ENCODE measurements around the gene ERC1.
A peak's percentile ranks its signal among the peaks of the same experiment; 100 is the strongest.

ERC1 gene

DNA sequence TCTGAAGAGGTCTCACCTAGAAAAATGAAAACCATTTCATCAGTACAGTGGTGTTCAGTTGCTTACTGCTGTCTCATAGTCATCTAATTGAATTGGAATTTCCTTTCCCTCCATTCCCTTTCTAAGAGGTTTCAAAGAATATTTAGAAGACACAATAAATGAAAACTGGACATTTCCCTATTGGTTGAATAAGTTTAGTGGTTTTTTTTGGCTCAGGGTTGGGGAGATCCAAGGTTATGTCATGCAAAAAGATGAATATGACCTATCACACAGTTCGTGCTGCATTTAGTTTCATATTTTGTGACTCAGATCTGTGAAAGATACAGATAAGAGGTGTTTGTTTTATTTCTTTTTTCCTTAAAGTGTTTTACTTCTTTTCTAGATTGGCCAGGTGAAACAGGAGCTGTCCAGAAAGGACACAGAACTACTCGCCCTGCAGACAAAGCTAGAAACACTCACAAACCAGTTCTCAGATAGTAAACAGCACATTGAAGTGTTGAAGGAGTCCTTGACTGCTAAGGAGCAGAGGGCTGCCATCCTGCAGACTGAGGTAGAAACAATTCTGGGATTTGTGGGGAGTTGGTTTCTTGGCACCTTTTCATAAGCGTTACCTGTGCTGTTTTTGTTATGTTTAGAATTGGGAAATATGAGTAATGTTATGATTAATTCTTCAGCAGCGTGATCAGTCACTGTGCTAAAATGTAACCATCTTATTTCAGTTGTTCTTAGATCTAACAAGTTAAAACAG, 124.6 kb downstream of the ERC1 start:
- Histone ChIP-seq H3K4me3 (ENCODE audit: control insufficient read depth in 1 of 7, extremely low read depth in 1 of 7, insufficient read depth in 4 of 7, low read depth in 2 of 7, low read length in 6 of 7) (no peak overlapping the region), H3K27me3 (replicated peaks in 2 of 5; ENCODE audit: control insufficient read depth in 4 of 5, insufficient read depth in 5 of 5, low read length in 4 of 5) (no peaks in the 10 kb centered on the region), H3K9me3 (ENCODE audit: control extremely low read depth in 1 of 5, control insufficient read depth in 4 of 5, insufficient read depth in 2 of 5, low read depth in 1 of 5, low read length in 4 of 5) (no peaks in the 10 kb centered on the region), H3K36me3 (ENCODE audit: control insufficient read depth in 4 of 4, insufficient read depth in 4 of 4, low read length in 3 of 4) (peaks cover 4 to 14% (median 9%) of the 10 kb centered on the region in 4 experiments), H3K27ac (ENCODE audit: insufficient read depth in 1 of 2, low read depth in 1 of 2, low read length in 2 of 2, poor library complexity in 1 of 2, severe bottlenecking in 2 of 2) (no peak overlapping the region), H3K4me1 (ENCODE audit: control extremely low read depth in 1 of 4, control insufficient read depth in 4 of 4, insufficient read depth in 4 of 4, low read length in 3 of 4) (peaks cover 0 to 1% (median 0%) of the 10 kb centered on the region in 4 experiments)
- POLR2A ChIA-PET, result interaction anchor here (0.6 kb wide), 1 partner anchor 166 kb away, joined by 3 read pairs; no protein-coding TSS in a partner anchor
- WGBS (ENCODE audit: insufficient coverage), result 100% methylated on average over 2 of the region's 4 CpGs
- DNase-seq, result no peak
- CTCF ChIA-PET, result interaction anchor here (1.0 to 4.4 kb wide), 3 partner anchors 465 to 486 kb away, joined by 3 to 89 read pairs (median 17); no protein-coding TSS in a partner anchor

DNA sequence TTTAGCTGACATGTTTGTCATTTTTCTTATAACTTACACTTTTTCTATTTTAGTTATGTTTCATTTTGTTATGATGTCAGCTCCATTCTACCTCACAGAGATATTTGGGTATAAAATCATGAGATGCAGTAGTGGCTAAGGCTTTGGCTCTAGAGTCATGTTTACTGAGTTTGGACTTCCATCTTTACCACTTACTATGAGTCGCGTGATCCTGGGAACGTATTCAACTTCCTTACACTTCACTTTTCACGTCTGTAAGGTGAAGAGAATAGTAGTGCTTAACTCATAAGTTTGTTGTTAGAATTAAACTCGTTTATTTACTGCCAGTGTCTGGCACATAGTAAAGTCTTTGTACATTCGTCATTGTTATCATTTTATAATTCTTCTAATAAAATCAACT, 126.3 kb downstream of the ERC1 start:
- no peak for DNase-seq
- WGBS (ENCODE audit: insufficient coverage), result no CpG with 5 or more reads among the region's 6 CpGs

GRCh38 chr12:1117970-1118563, 127.0 kb downstream of the ERC1 start:
- no peaks in the 10 kb centered on the region for H3K4me1 ChIP-seq (ENCODE audit: control extremely low read depth in 1 of 4, control insufficient read depth in 4 of 4, insufficient read depth in 4 of 4, low read length in 3 of 4)
- no peak overlapping the region for H3K27ac ChIP-seq (ENCODE audit: insufficient read depth in 1 of 2, low read depth in 1 of 2, low read length in 2 of 2, poor library complexity in 1 of 2, severe bottlenecking in 2 of 2)
- CTCF ChIA-PET, result interaction anchor here (0.6 to 4.4 kb wide), 43 partner anchors 9 to 822 kb away, joined by 3 to 89 read pairs (median 4); no protein-coding TSS in a partner anchor
- H3K9me3 ChIP-seq (ENCODE audit: control extremely low read depth in 1 of 5, control insufficient read depth in 4 of 5, insufficient read depth in 2 of 5, low read depth in 1 of 5, low read length in 4 of 5), result no peaks in the 10 kb centered on the region
- POLR2A ChIA-PET, result interaction anchor here (0.8 to 1.2 kb wide), 2 partner anchors 9 to 466 kb away, joined by 3 to 4 read pairs; no protein-coding TSS in a partner anchor
- 14% methylated on average over 1 of the region's 5 CpGs for WGBS (ENCODE audit: insufficient coverage)
- DNase-seq, result peak; percentile 74 to 91 (median 85)
- no peaks in the 10 kb centered on the region for H3K27me3 ChIP-seq (replicated peaks in 2 of 5; ENCODE audit: control insufficient read depth in 4 of 5, insufficient read depth in 5 of 5, low read length in 4 of 5)
- no peak overlapping the region for H3K4me3 ChIP-seq (ENCODE audit: control insufficient read depth in 1 of 7, extremely low read depth in 1 of 7, insufficient read depth in 4 of 7, low read depth in 2 of 7, low read length in 6 of 7)
- H3K36me3 ChIP-seq (ENCODE audit: control insufficient read depth in 4 of 4, insufficient read depth in 4 of 4, low read length in 3 of 4), result peaks cover 2 to 14% (median 4%) of the 10 kb centered on the region in 4 experiments

More for the DNA sequence above, 126.3 kb downstream of the ERC1 start:
- Histone ChIP-seq H3K36me3 (ENCODE audit: control insufficient read depth in 4 of 4, insufficient read depth in 4 of 4, low read length in 3 of 4) (peaks cover 3 to 14% (median 4%) of the 10 kb centered on the region in 4 experiments), H3K27ac (ENCODE audit: insufficient read depth in 1 of 2, low read depth in 1 of 2, low read length in 2 of 2, poor library complexity in 1 of 2, severe bottlenecking in 2 of 2) (no peak overlapping the region), H3K27me3 (replicated peaks in 2 of 5; ENCODE audit: control insufficient read depth in 4 of 5, insufficient read depth in 5 of 5, low read length in 4 of 5) (no peaks in the 10 kb centered on the region), H3K4me1 (ENCODE audit: control extremely low read depth in 1 of 4, control insufficient read depth in 4 of 4, insufficient read depth in 4 of 4, low read length in 3 of 4) (no peaks in the 10 kb centered on the region), H3K4me3 (ENCODE audit: control insufficient read depth in 1 of 7, extremely low read depth in 1 of 7, insufficient read depth in 4 of 7, low read depth in 2 of 7, low read length in 6 of 7) (no peak overlapping the region), H3K9me3 (ENCODE audit: control extremely low read depth in 1 of 5, control insufficient read depth in 4 of 5, insufficient read depth in 2 of 5, low read depth in 1 of 5, low read length in 4 of 5) (no peaks in the 10 kb centered on the region)
- POLR2A ChIA-PET, result interaction anchor here (1.2 kb wide), 1 partner anchor 9 kb away, joined by 3 read pairs; no protein-coding TSS in a partner anchor
- CTCF ChIA-PET, result interaction anchor here (0.5 to 4.4 kb wide), 34 partner anchors 8 to 823 kb away, joined by 3 to 89 read pairs (median 5); no protein-coding TSS in a partner anchor

GRCh38 chr12:1122786-1123185, 131.8 kb downstream of the ERC1 start:
- Histone ChIP-seq H3K27me3 (replicated peaks in 2 of 5; ENCODE audit: control insufficient read depth in 4 of 5, insufficient read depth in 5 of 5, low read length in 4 of 5) (no peaks in the 10 kb centered on the region), H3K9me3 (ENCODE audit: control extremely low read depth in 1 of 5, control insufficient read depth in 4 of 5, insufficient read depth in 2 of 5, low read depth in 1 of 5, low read length in 4 of 5) (no peaks in the 10 kb centered on the region), H3K4me3 (ENCODE audit: control insufficient read depth in 1 of 7, extremely low read depth in 1 of 7, insufficient read depth in 4 of 7, low read depth in 2 of 7, low read length in 6 of 7) (no peak overlapping the region), H3K27ac (ENCODE audit: insufficient read depth in 1 of 2, low read depth in 1 of 2, low read length in 2 of 2, poor library complexity in 1 of 2, severe bottlenecking in 2 of 2) (no peak overlapping the region), H3K36me3 (ENCODE audit: control insufficient read depth in 4 of 4, insufficient read depth in 4 of 4, low read length in 3 of 4) (peaks cover 0 to 12% (median 3%) of the 10 kb centered on the region in 4 experiments), H3K4me1 (ENCODE audit: control extremely low read depth in 1 of 4, control insufficient read depth in 4 of 4, insufficient read depth in 4 of 4, low read length in 3 of 4) (no peaks in the 10 kb centered on the region)
- no CpG with 5 or more reads among the region's 3 CpGs for WGBS (ENCODE audit: insufficient coverage)
- DNase-seq, result peak; percentile 32 to 61 (median 40)
- ChIA-PET POLR2A (no interaction called here), CTCF (interaction anchor here (1.1 to 2.4 kb wide), 2 partner anchors 460 to 480 kb away, joined by 3 to 10 read pairs; no protein-coding TSS in a partner anchor)

DNA sequence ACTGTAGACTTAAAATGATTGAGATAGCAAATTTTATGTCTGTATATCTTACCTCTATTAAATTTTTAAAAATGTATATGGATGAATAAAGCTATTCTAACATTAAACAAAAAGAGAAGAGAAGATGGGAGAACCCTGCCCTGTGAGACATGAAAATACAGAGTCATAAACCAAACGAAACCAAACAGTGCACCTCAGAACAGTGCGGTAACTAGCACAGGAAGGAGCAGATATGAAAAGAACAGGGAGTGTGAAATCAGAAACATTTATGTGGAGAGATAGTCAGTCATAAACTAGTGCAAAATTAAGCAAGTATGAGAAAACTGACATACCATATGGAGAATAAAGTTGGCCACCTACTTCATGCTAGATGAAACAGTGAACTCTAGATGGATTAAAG, 135.1 kb downstream of the ERC1 start:
- POLR2A ChIA-PET, result no interaction called here
- Histone ChIP-seq H3K27ac (ENCODE audit: insufficient read depth in 1 of 2, low read depth in 1 of 2, low read length in 2 of 2, poor library complexity in 1 of 2, severe bottlenecking in 2 of 2) (no peak overlapping the region), H3K36me3 (ENCODE audit: control insufficient read depth in 4 of 4, insufficient read depth in 4 of 4, low read length in 3 of 4) (peaks cover 0 to 7% (median 3%) of the 10 kb centered on the region in 4 experiments), H3K27me3 (replicated peaks in 2 of 5; ENCODE audit: control insufficient read depth in 4 of 5, insufficient read depth in 5 of 5, low read length in 4 of 5) (no peaks in the 10 kb centered on the region), H3K9me3 (ENCODE audit: control extremely low read depth in 1 of 5, control insufficient read depth in 4 of 5, insufficient read depth in 2 of 5, low read depth in 1 of 5, low read length in 4 of 5) (no peaks in the 10 kb centered on the region), H3K4me1 (ENCODE audit: control extremely low read depth in 1 of 4, control insufficient read depth in 4 of 4, insufficient read depth in 4 of 4, low read length in 3 of 4) (peaks cover 0 to 6% (median 3%) of the 10 kb centered on the region in 4 experiments), H3K4me3 (ENCODE audit: control insufficient read depth in 1 of 7, extremely low read depth in 1 of 7, insufficient read depth in 4 of 7, low read depth in 2 of 7, low read length in 6 of 7) (no peak overlapping the region)
- WGBS (ENCODE audit: insufficient coverage), result 100% methylated on average over 2 of the region's 2 CpGs
- CTCF ChIA-PET, result no interaction called here
- no peak for DNase-seq

GRCh38 chr12:1127021-1127420, 136.0 kb downstream of the ERC1 start:
- no peak for DNase-seq
- H3K27ac ChIP-seq (ENCODE audit: insufficient read depth in 1 of 2, low read depth in 1 of 2, low read length in 2 of 2, poor library complexity in 1 of 2, severe bottlenecking in 2 of 2), result no peak overlapping the region
- no CpG with 5 or more reads among the region's 1 CpG for WGBS (ENCODE audit: insufficient coverage)
- no peak overlapping the region for H3K4me3 ChIP-seq (ENCODE audit: control insufficient read depth in 1 of 7, extremely low read depth in 1 of 7, insufficient read depth in 4 of 7, low read depth in 2 of 7, low read length in 6 of 7)
- no peaks in the 10 kb centered on the region for H3K27me3 ChIP-seq (replicated peaks in 2 of 5; ENCODE audit: control insufficient read depth in 4 of 5, insufficient read depth in 5 of 5, low read length in 4 of 5)
- H3K36me3 ChIP-seq (ENCODE audit: control insufficient read depth in 4 of 4, insufficient read depth in 4 of 4, low read length in 3 of 4), result peaks cover 0 to 4% (median 2%) of the 10 kb centered on the region in 4 experiments
- ChIA-PET CTCF (no interaction called here), POLR2A (no interaction called here)
- H3K9me3 ChIP-seq (ENCODE audit: control extremely low read depth in 1 of 5, control insufficient read depth in 4 of 5, insufficient read depth in 2 of 5, low read depth in 1 of 5, low read length in 4 of 5), result no peaks in the 10 kb centered on the region
- H3K4me1 ChIP-seq (ENCODE audit: control extremely low read depth in 1 of 4, control insufficient read depth in 4 of 4, insufficient read depth in 4 of 4, low read length in 3 of 4), result peaks cover 0 to 9% (median 5%) of the 10 kb centered on the region in 4 experiments

Data from common myeloid progenitor, CD34-positive (primary cell).